Hepatocyte (in vitro differentiated cells): ENCODE results near the gene EXOC4.

Experiments
- CTCF ChIP-seq: fragments of 200-600 bp; sonication (generic); IDR thresholded peaks from 2 replicates; pipeline ENCODE4 v1.5.1; 2016; ENCODE audit warnings: antibody characterized with exemption, mild to moderate bottlenecking; ENCODE audit not compliant: poor library complexity
- EZH2 ChIP-seq: fragments of 200-600 bp; sonication (generic); IDR thresholded peaks from 2 replicates; pipeline ENCODE4 v1.6.1; 2016; ENCODE audit warnings: antibody characterized with exemption, mild to moderate bottlenecking, borderline replicate concordance
- EZH2phosphoT487 ChIP-seq: fragments of 200-600 bp; sonication (generic); IDR thresholded peaks from one replicate; pipeline ENCODE4 v1.6.1; 2018; ENCODE audit warnings: antibody characterized with exemption, mild to moderate bottlenecking, low read depth, moderate library complexity; ENCODE audit not compliant: unreplicated experiment, severe bottlenecking

- no peak for TF ChIP-seq CTCF
- TF ChIP-seq EZH2: no peak
- TF ChIP-seq EZH2phosphoT487: no peak
Observed at GRCh38 chr7:133274265-133274664, 21.4 kb downstream of the EXOC4 start.
